Loucy (cell line): ENCODE data around the gene MYF6.

Experiments
- H2AFZ ChIP-seq: fragments of 200-600 bp; sonication (generic); 2 replicates; pipeline ENCODE4 v1.6.0; 2016; ENCODE audit warnings: antibody characterized with exemption, mild to moderate bottlenecking, low read length, moderate library complexity
- H3F3A ChIP-seq: fragments of 200-600 bp; 2 replicates; pipeline ENCODE4 v1.6.0; 2016; ENCODE audit warnings: antibody characterized with exemption, low read depth, mild to moderate bottlenecking
- H3K27me3 ChIP-seq: fragments of 200-600 bp; sonication (generic); 2 replicates; pipeline ENCODE4 v1.6.1; 2014; ENCODE audit warnings: low read length, mild to moderate bottlenecking; ENCODE audit not compliant: insufficient read depth, poor library complexity, severe bottlenecking
- H3K36me3 ChIP-seq: fragments of 200-600 bp; sonication (generic); 2 replicates; pipeline ENCODE4 v1.6.1; 2016; ENCODE audit warnings: low read length; ENCODE audit not compliant: insufficient read depth
- H3K4me1 ChIP-seq: fragments of 200-600 bp; sonication (generic); 2 replicates; pipeline ENCODE4 v1.5.1; 2014; ENCODE audit warnings: low read length, mild to moderate bottlenecking; ENCODE audit not compliant: insufficient read depth, poor library complexity, severe bottlenecking
- H3K4me2 ChIP-seq: fragments of 200-600 bp; sonication (generic); 2 replicates; pipeline ENCODE4 v1.6.0; 2014; ENCODE audit warnings: antibody characterized with exemption, low read length, low read depth, mild to moderate bottlenecking; ENCODE audit not compliant: poor library complexity, severe bottlenecking
- H3K4me3 ChIP-seq: fragments of 200-600 bp; sonication (generic); 2 replicates; pipeline ENCODE4 v1.5.1; 2014; ENCODE audit warnings: low read length, mild to moderate bottlenecking, mixed read lengths; ENCODE audit not compliant: poor library complexity, severe bottlenecking
- H3K79me2 ChIP-seq: fragments of 200-600 bp; sonication (generic); 2 replicates; pipeline ENCODE4 v1.6.1; 2014; ENCODE audit warnings: low read length; ENCODE audit not compliant: insufficient read depth
- H3K9ac ChIP-seq: fragments of 200-600 bp; sonication (generic); 2 replicates; pipeline ENCODE4 v1.6.0; 2014; ENCODE audit warnings: mild to moderate bottlenecking, low read depth, low read length, moderate library complexity; ENCODE audit not compliant: poor library complexity, severe bottlenecking
- H3K9me2 ChIP-seq: fragments of 200-600 bp; sonication (generic); replicated peaks from 2 replicates; pipeline ENCODE4 v1.6.1; 2016; ENCODE audit warnings: low read depth, low read length, mixed read lengths
- H3K9me3 ChIP-seq: fragments of 200-600 bp; sonication (generic); 2 replicates; pipeline ENCODE4 v1.6.1; 2014; ENCODE audit warnings: mild to moderate bottlenecking, antibody characterized with exemption, low read length, low read depth; ENCODE audit not compliant: insufficient read depth
- H4K20me1 ChIP-seq: fragments of 200-600 bp; sonication (generic); 2 replicates; pipeline ENCODE4 v1.6.0; 2014; ENCODE audit warnings: antibody characterized with exemption, low read length, mild to moderate bottlenecking; ENCODE audit not compliant: insufficient read depth, poor library complexity, severe bottlenecking
- EZH2phosphoT487 ChIP-seq: fragments of 200-600 bp; IDR thresholded peaks from 2 replicates; pipeline ENCODE4 v1.6.1; 2018; ENCODE audit warnings: antibody characterized with exemption, mild to moderate bottlenecking, moderate library complexity, borderline replicate concordance
- TF ChIP-seq, protein P1 (sequence below): fragments of 200-600 bp; sonication (generic); conservative IDR thresholded peaks from 2 replicates; pipeline ENCODE4 v1.5.1; 2014; ENCODE audit warnings: mild to moderate bottlenecking, antibody characterized with exemption, low read length

Gene MYF6

DNA sequence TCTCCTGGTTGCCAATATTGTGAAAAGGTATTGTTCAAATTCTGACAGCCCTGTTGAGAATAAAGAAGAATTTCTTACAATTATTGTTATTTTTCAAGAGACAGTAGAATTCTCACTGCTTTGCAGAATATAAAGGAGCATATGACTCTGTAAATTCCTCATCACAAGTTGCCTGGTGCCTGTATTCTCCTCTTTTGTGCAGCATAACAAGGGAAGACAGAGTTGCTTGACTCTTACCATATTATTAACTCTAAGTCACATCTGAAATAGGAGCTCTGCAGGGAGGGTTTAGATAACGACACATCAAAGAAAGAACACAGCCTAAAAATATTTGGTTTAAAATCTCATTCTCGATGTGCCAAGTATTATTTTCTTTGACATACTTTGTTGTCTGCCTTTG lies 40.4 kb downstream of the MYF6 start:
- H3K27me3 ChIP-seq: no peaks in the 10 kb centered on the region
- H4K20me1 ChIP-seq: no peaks in the 10 kb centered on the region
- H3K36me3 ChIP-seq: no peaks in the 10 kb centered on the region
- no peak overlapping the region for H3K4me3 ChIP-seq
- no peaks in the 10 kb centered on the region for H3F3A ChIP-seq
- no peaks in the 10 kb centered on the region for H3K79me2 ChIP-seq
- H3K9me2 ChIP-seq: no peaks in the 10 kb centered on the region
- H2AFZ ChIP-seq: no peak overlapping the region
- no peaks in the 10 kb centered on the region for H3K9me3 ChIP-seq
- no peaks in the 10 kb centered on the region for H3K4me1 ChIP-seq
- no peak overlapping the region for H3K4me2 ChIP-seq
- TF ChIP-seq EZH2phosphoT487: no peak
- TF ChIP-seq, protein P1, sequence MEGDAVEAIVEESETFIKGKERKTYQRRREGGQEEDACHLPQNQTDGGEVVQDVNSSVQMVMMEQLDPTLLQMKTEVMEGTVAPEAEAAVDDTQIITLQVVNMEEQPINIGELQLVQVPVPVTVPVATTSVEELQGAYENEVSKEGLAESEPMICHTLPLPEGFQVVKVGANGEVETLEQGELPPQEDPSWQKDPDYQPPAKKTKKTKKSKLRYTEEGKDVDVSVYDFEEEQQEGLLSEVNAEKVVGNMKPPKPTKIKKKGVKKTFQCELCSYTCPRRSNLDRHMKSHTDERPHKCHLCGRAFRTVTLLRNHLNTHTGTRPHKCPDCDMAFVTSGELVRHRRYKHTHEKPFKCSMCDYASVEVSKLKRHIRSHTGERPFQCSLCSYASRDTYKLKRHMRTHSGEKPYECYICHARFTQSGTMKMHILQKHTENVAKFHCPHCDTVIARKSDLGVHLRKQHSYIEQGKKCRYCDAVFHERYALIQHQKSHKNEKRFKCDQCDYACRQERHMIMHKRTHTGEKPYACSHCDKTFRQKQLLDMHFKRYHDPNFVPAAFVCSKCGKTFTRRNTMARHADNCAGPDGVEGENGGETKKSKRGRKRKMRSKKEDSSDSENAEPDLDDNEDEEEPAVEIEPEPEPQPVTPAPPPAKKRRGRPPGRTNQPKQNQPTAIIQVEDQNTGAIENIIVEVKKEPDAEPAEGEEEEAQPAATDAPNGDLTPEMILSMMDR: no peak
- H3K9ac ChIP-seq: no peak overlapping the region

DNA sequence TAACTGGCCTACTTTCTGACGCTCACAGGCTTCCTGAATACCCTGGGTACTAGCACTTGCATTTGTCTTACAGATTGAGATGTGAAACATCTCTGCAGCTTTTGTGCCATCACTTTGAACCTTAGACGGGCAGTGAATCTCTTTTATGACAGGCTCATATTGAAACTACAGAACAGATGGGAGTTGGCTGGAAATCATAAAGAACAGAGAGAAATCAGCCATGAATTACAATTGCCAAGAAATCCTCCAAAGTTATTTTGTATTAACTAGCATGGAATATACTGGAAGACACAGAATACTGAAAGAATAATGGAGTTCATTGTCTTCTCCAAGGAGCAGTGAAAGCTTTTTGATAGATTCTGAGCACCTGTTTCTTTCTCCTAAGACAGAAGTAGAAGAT lies 42.0 kb downstream of the MYF6 start:
- no peaks in the 10 kb centered on the region for H3K27me3 ChIP-seq
- H2AFZ ChIP-seq: no peak overlapping the region
- H3K9me3 ChIP-seq: no peaks in the 10 kb centered on the region
- H3K4me2 ChIP-seq: no peak overlapping the region
- H3K4me3 ChIP-seq: no peak overlapping the region
- H3F3A ChIP-seq: no peaks in the 10 kb centered on the region
- TF ChIP-seq EZH2phosphoT487: no peak
- TF ChIP-seq, protein P1: no peak
- H3K9me2 ChIP-seq: no peaks in the 10 kb centered on the region
- no peaks in the 10 kb centered on the region for H3K36me3 ChIP-seq
- H3K79me2 ChIP-seq: no peaks in the 10 kb centered on the region
- H3K9ac ChIP-seq: no peak overlapping the region
- no peaks in the 10 kb centered on the region for H3K4me1 ChIP-seq
- no peaks in the 10 kb centered on the region for H4K20me1 ChIP-seq

DNA sequence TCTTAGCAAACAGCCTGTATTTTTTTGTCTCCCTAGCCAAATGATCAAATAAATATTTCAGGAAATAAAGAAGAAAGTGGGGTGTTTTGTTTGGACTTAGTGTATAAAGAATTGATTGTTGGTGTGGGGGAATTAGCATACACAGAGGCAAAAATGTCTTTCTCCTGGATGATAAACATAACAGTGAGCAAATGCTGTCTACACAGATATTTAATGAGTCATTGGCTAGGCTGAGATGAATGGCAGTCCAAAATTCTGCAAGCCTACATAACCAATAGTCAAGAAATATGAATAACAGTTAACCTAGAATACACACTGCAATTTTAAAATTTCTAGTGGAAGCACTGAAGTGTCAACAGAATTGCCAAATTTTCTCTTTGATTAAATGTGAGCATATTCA lies 45.0 kb downstream of the MYF6 start:
- Histone ChIP-seq H2AFZ (no peak overlapping the region), H3K9me2 (no peaks in the 10 kb centered on the region), H3F3A (no peaks in the 10 kb centered on the region), H3K9me3 (no peaks in the 10 kb centered on the region), H4K20me1 (no peaks in the 10 kb centered on the region), H3K27me3 (no peaks in the 10 kb centered on the region), H3K79me2 (no peaks in the 10 kb centered on the region), H3K4me2 (no peak overlapping the region), H3K4me1 (no peaks in the 10 kb centered on the region), H3K4me3 (no peak overlapping the region), H3K36me3 (no peaks in the 10 kb centered on the region), H3K9ac (no peak overlapping the region)
- TF ChIP-seq EZH2phosphoT487: no peak
- TF ChIP-seq, protein P1: no peak
